Mononuclear cell (primary cell): Measurements from ENCODE around the gene ZNF345. TPM values are rescaled to one million over a fixed set of nuclear protein-coding genes. Genes with fewer than 3 reads are reported as not detected.

Experiments used
- H3K27me3 ChIP-seq: 2 replicates; pipeline ENCODE4 v1.6.0; 2011; ENCODE audit warnings: low read length, control low read depth; ENCODE audit not compliant: insufficient read depth
- H3K4me1 ChIP-seq: 2 replicates; pipeline ENCODE4 v1.5.1; 2011; ENCODE audit warnings: mild to moderate bottlenecking, low read length, control low read depth; ENCODE audit not compliant: insufficient read depth
- H3K4me3 ChIP-seq: 2 replicates; pipeline ENCODE4 v1.5.1; 2011; ENCODE audit warnings: mild to moderate bottlenecking, low read length, moderate library complexity
- H3K9me3 ChIP-seq: 2 replicates; pipeline ENCODE4 v1.5.1; 2011; ENCODE audit warnings: low read depth, mild to moderate bottlenecking, control low read depth, low read length
- total RNA-seq: library from RNA; depleted of rRNA; stranded (reverse); fragments of >200 nt; gene quantifications from one replicate; pipeline ENCODE4 v1.2.3, GENCODE V29; 2012

Gene ZNF345
- total RNA-seq, 1 donor = 5.0 TPM

- Histone ChIP-seq H3K4me1 (no peaks in the 10 kb centered on the region), H3K4me3 (no peak overlapping the region), H3K27me3 (no peaks in the 10 kb centered on the region), H3K9me3 (peaks cover 92% of the 10 kb centered on the region)
Measured at GRCh38 chr19:36891768-36892357, 41.2 kb downstream of the ZNF345 start.

GRCh38 chr19:36894849-36895383 lies 44.2 kb downstream of the ZNF345 start:
- Histone ChIP-seq H3K4me1 (no peaks in the 10 kb centered on the region), H3K9me3 (peaks cover 88% of the 10 kb centered on the region), H3K4me3 (no peak overlapping the region)

GRCh38 chr19:36898422-36898821 lies 47.7 kb downstream of the ZNF345 start:
- Histone ChIP-seq H3K4me3 (no peak overlapping the region), H3K27me3 (no peaks in the 10 kb centered on the region), H3K4me1 (no peaks in the 10 kb centered on the region), H3K9me3 (peaks cover 69% of the 10 kb centered on the region)

More at GRCh38 chr19:36894849-36895383, 44.2 kb downstream of the ZNF345 start:
- no peaks in the 10 kb centered on the region for H3K27me3 ChIP-seq

GRCh38 chr19:36915992-36916830 lies 65.5 kb downstream of the ZNF345 start, which contains the start of the genes ZNF568 and ZNF829:
Gene ZNF568 (plus strand): TSS chr19:36916332. CDS start chr19:36922771, 6,439 bp downstream.
Gene ZNF829 (minus strand): TSS chr19:36916291. CDS start chr19:36915167, 1,124 bp downstream.
- Histone ChIP-seq H3K9me3 (peaks cover 5% of the 10 kb centered on the region), H3K27me3 (no peaks in the 10 kb centered on the region), H3K4me3 (peak within 1 kb of the TSS; percentile 52), H3K4me1 (peaks cover 12% of the 10 kb centered on the region)

GRCh38 chr19:36916991-36917390 lies 66.3 kb downstream of the ZNF345 start:
- H3K4me3 ChIP-seq = peak overlapping the region; percentile 52
- H3K9me3 ChIP-seq = peaks cover 5% of the 10 kb centered on the region
- H3K4me1 ChIP-seq = peaks cover 12% of the 10 kb centered on the region
- no peaks in the 10 kb centered on the region for H3K27me3 ChIP-seq

GRCh38 chr19:36918090-36918489 lies 67.4 kb downstream of the ZNF345 start:
- Histone ChIP-seq H3K4me1 (peaks cover 12% of the 10 kb centered on the region), H3K9me3 (peaks cover 3% of the 10 kb centered on the region), H3K4me3 (no peak overlapping the region), H3K27me3 (no peaks in the 10 kb centered on the region)

Other genes starting within 250 kb of the ZNF345 start
- 5.5 TPM for gene ZNF382, start 245.6 kb upstream of the ZNF345 start, total RNA-seq
- 14.5 TPM for gene ZNF461, start 184.0 kb upstream of the ZNF345 start, total RNA-seq
- gene ZNF567, start 163.3 kb upstream of the ZNF345 start, total RNA-seq = 15.0 TPM
- gene ZNF850, start 78.1 kb upstream of the ZNF345 start, total RNA-seq = 1.4 TPM
- 1.8 TPM for gene ZNF790, start 12.5 kb upstream of the ZNF345 start, total RNA-seq
- gene ZNF829, start 65.4 kb downstream of the ZNF345 start, total RNA-seq = 3.9 TPM
- 4.3 TPM for gene ZNF568, start 65.5 kb downstream of the ZNF345 start, total RNA-seq
- gene ZNF420, start 227.6 kb downstream of the ZNF345 start, total RNA-seq = 3.8 TPM